K562 (cell line): Measurements from ENCODE around the gene NDOR1. TPM values are rescaled to one million over a fixed set of nuclear protein-coding genes. Genes with fewer than 3 reads are reported as not detected.
A peak's percentile ranks its signal among the peaks of the same experiment; 100 is the strongest.

Source experiments
- BRD4 ChIP-seq: fragments of 200-600 bp; sonication (generic); IDR thresholded peaks from 2 replicates; pipeline ENCODE4 v1.6.1; 2017; ENCODE audit warnings: inconsistent platforms
- CSDE1 ChIP-seq, 2 experiments: fragments of 450-650 bp; IDR thresholded peaks; 2 replicates each; pipeline ENCODE4 v1.6.1; 2016; ENCODE audit warnings: mild to moderate bottlenecking in 1 of 2
- IRF2 ChIP-seq: sonication (generic); formaldehyde crosslinking; IDR thresholded peaks from 2 replicates; pipeline ENCODE4 v1.8.1; 2022; ENCODE audit warnings: mild to moderate bottlenecking, missing genetic modification reagents
- LARP7 ChIP-seq: fragments of 450-650 bp; IDR thresholded peaks from 2 replicates; pipeline ENCODE4 v1.6.1; 2016
- NR1H2 ChIP-seq: sonication (generic); formaldehyde crosslinking; IDR thresholded peaks from 2 replicates; pipeline ENCODE4 v1.4.0; 2020; ENCODE audit warnings: mild to moderate bottlenecking, missing genetic modification reagents
- POLR2G ChIP-seq: fragments of 200-400 bp; formaldehyde crosslinking; IDR thresholded peaks from 2 replicates; pipeline ENCODE4 v1.6.1; 2017; ENCODE audit warnings: low read depth, mild to moderate bottlenecking, antibody characterized with exemption, low read length, moderate library complexity
- POU5F1 ChIP-seq: fragments of 150-350 bp; IDR thresholded peaks from 2 replicates; pipeline ENCODE4 v1.6.1; 2014; ENCODE audit warnings: borderline replicate concordance, low read length, low read depth, mild to moderate bottlenecking; ENCODE audit not compliant: partially characterized antibody
- RBFOX2 ChIP-seq: fragments of 200-400 bp; formaldehyde crosslinking; IDR thresholded peaks from 2 replicates; pipeline ENCODE4 v1.6.1; 2017; ENCODE audit warnings: low read depth, mild to moderate bottlenecking, low read length, moderate library complexity
- RBM22 ChIP-seq: fragments of 200-400 bp; formaldehyde crosslinking; IDR thresholded peaks from 2 replicates; pipeline ENCODE4 v1.6.1; 2018; ENCODE audit warnings: low read length, low read depth; ENCODE audit not compliant: poor library complexity, severe bottlenecking
- ZNF280B ChIP-seq: fragments of 250-450 bp; sonication (Bioruptor Pico); IDR thresholded peaks from 2 replicates; pipeline ENCODE4 v1.5.1; 2021; ENCODE audit warnings: mild to moderate bottlenecking
- ZNF780A ChIP-seq: fragments of 250-450 bp; sonication (Bioruptor Pico); IDR thresholded peaks from 2 replicates; pipeline ENCODE4 v1.5.0; 2021; ENCODE audit warnings: mild to moderate bottlenecking
- polyA plus RNA-seq, 8 experiments: library from polyadenylated mRNA; depleted of rRNA in 4 of 8; stranded (reverse) in 5 of 8; unstranded in 3 of 8; fragments of >200 nt; fragmentation: Nextera tagmentation in 2 of 8; fragmentation: Illumina TruSeq in 1 of 8; extraction: Ambion mirVana in 2 of 8; extraction: Trizol in 1 of 8; gene quantifications; 2 replicates each; pipeline versions ENCODE4 v1.2.1 to v1.2.3, GENCODE V29; 2011 to 2014; ENCODE audit warnings: inconsistent platforms in 1 of 8, missing spikeins in 1 of 8
- total RNA-seq, 7 experiments: library from RNA; depleted of rRNA in 6 of 7; stranded (reverse); fragments of >200 nt in 6 of 7; fragmentation: Illumina TruSeq in 2 of 7; extraction: Trizol in 2 of 7; gene quantifications; 2 replicates each; pipeline versions ENCODE4 v1.2.1 to v1.2.3, GENCODE V29; 2011 to 2021; ENCODE audit warnings: low replicate concordance in 1 of 7
- TF ChIP-seq, protein P1 (sequence below): fragments of 200-600 bp; sonication (generic); IDR thresholded peaks from one replicate; pipeline ENCODE4 v1.6.1; 2012; ENCODE audit warnings: mild to moderate bottlenecking, low read depth, low read length, inconsistent platforms
- TF ChIP-seq, protein P2 (sequence below): sonication (generic); formaldehyde crosslinking; IDR thresholded peaks from 2 replicates; pipeline ENCODE4 v1.9.0; 2022; ENCODE audit warnings: mild to moderate bottlenecking, missing genetic modification reagents

Gene NDOR1
- total and polyA plus RNA-seq, 9 of the 15 experiments (the other 6 are each of a cell fraction or from before 2014, with no cell fraction given): 0.06 to 36.9 (median 6.9) TPM

DNA sequence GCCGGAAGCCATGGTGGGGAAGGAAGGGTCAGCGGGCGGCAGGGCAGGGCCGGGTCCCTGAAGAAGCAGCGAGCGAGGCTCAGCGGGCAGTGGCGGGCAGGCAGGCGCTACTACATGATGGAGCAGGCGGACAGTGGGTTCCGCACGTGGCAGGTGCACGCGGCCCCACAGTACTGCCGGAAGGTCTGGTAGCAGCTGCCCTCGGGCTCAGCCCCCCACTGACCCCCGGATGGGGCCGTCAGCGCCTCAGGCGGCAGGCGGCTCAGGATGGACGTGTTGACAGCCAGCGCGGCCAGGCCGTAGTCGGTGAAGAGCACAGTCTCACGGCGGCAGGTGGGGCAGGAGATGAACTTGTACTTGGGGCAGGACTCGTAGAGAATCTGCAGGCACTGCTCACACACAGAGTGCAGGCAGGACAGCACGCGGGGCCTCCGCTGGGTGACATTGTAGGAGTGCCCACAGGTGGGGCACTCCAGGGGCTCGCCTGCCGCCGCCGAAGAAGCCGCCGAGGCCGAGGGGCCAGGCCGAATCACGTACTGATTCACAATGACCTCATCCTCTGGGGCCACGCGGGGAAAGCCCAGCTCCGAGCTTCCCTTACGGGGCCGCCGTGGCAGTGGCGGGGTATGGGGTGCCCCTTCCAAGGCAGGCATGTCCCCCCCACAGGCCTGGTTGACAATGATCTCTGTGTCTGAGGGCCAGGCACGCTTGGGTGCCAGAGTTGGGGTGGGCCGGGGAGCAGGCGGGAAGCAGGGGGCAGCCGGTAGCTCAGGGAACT, 15.0 kb downstream of the NDOR1 start (continued):
- TF ChIP-seq, protein P1, sequence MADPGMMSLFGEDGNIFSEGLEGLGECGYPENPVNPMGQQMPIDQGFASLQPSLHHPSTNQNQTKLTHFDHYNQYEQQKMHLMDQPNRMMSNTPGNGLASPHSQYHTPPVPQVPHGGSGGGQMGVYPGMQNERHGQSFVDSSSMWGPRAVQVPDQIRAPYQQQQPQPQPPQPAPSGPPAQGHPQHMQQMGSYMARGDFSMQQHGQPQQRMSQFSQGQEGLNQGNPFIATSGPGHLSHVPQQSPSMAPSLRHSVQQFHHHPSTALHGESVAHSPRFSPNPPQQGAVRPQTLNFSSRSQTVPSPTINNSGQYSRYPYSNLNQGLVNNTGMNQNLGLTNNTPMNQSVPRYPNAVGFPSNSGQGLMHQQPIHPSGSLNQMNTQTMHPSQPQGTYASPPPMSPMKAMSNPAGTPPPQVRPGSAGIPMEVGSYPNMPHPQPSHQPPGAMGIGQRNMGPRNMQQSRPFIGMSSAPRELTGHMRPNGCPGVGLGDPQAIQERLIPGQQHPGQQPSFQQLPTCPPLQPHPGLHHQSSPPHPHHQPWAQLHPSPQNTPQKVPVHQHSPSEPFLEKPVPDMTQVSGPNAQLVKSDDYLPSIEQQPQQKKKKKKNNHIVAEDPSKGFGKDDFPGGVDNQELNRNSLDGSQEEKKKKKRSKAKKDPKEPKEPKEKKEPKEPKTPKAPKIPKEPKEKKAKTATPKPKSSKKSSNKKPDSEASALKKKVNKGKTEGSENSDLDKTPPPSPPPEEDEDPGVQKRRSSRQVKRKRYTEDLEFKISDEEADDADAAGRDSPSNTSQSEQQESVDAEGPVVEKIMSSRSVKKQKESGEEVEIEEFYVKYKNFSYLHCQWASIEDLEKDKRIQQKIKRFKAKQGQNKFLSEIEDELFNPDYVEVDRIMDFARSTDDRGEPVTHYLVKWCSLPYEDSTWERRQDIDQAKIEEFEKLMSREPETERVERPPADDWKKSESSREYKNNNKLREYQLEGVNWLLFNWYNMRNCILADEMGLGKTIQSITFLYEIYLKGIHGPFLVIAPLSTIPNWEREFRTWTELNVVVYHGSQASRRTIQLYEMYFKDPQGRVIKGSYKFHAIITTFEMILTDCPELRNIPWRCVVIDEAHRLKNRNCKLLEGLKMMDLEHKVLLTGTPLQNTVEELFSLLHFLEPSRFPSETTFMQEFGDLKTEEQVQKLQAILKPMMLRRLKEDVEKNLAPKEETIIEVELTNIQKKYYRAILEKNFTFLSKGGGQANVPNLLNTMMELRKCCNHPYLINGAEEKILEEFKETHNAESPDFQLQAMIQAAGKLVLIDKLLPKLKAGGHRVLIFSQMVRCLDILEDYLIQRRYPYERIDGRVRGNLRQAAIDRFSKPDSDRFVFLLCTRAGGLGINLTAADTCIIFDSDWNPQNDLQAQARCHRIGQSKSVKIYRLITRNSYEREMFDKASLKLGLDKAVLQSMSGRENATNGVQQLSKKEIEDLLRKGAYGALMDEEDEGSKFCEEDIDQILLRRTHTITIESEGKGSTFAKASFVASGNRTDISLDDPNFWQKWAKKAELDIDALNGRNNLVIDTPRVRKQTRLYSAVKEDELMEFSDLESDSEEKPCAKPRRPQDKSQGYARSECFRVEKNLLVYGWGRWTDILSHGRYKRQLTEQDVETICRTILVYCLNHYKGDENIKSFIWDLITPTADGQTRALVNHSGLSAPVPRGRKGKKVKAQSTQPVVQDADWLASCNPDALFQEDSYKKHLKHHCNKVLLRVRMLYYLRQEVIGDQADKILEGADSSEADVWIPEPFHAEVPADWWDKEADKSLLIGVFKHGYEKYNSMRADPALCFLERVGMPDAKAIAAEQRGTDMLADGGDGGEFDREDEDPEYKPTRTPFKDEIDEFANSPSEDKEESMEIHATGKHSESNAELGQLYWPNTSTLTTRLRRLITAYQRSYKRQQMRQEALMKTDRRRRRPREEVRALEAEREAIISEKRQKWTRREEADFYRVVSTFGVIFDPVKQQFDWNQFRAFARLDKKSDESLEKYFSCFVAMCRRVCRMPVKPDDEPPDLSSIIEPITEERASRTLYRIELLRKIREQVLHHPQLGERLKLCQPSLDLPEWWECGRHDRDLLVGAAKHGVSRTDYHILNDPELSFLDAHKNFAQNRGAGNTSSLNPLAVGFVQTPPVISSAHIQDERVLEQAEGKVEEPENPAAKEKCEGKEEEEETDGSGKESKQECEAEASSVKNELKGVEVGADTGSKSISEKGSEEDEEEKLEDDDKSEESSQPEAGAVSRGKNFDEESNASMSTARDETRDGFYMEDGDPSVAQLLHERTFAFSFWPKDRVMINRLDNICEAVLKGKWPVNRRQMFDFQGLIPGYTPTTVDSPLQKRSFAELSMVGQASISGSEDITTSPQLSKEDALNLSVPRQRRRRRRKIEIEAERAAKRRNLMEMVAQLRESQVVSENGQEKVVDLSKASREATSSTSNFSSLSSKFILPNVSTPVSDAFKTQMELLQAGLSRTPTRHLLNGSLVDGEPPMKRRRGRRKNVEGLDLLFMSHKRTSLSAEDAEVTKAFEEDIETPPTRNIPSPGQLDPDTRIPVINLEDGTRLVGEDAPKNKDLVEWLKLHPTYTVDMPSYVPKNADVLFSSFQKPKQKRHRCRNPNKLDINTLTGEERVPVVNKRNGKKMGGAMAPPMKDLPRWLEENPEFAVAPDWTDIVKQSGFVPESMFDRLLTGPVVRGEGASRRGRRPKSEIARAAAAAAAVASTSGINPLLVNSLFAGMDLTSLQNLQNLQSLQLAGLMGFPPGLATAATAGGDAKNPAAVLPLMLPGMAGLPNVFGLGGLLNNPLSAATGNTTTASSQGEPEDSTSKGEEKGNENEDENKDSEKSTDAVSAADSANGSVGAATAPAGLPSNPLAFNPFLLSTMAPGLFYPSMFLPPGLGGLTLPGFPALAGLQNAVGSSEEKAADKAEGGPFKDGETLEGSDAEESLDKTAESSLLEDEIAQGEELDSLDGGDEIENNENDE: no peak
- no peak for TF ChIP-seq POU5F1
- no peak for TF ChIP-seq IRF2 (CRISPR knock-in tag)
- no peak for TF ChIP-seq NR1H2
- TF ChIP-seq, protein P2, sequence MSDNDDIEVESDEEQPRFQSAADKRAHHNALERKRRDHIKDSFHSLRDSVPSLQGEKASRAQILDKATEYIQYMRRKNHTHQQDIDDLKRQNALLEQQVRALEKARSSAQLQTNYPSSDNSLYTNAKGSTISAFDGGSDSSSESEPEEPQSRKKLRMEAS: peak; percentile 50; the same call in 1 of the 2 replicates
- peak; percentile 39; the same call in 1 of the 2 replicates for TF ChIP-seq RBFOX2
- no peak for TF ChIP-seq LARP7
- no peak for TF ChIP-seq ZNF280B (CRISPR knock-in tag)
- no peak for TF ChIP-seq BRD4
- TF ChIP-seq ZNF780A (CRISPR knock-in tag): no peak
- TF ChIP-seq CSDE1 (IDR thresholded peaks at IDR 0.05): no peak
- peak; percentile 71 for TF ChIP-seq POLR2G
- peak; percentile 56 for TF ChIP-seq RBM22
